PC-9 (cell line): ENCODE data around the gene GPR52.

Source experiments
- CTCF ChIP-seq: fragments of 200-600 bp; sonication (generic); conservative IDR thresholded peaks from 2 replicates; pipeline ENCODE4 v1.6.1; 2017; ENCODE audit warnings: mixed run types, antibody characterized with exemption, mild to moderate bottlenecking, moderate library complexity
- EZH2 ChIP-seq: fragments of 200-600 bp; sonication (generic); IDR thresholded peaks from 2 replicates; pipeline ENCODE4 v1.8.0; 2017; ENCODE audit warnings: antibody characterized with exemption, low read depth

GRCh38 chr1:174408146-174408545 lies 39.6 kb upstream of the GPR52 start:
- TF ChIP-seq CTCF (no peak), EZH2 (no peak)
